Esophagus muscularis mucosa (tissue), 3 donors: ENCODE results near the gene ISG20.

Experiments
- POLR2A ChIP-seq: fragments of 450-650 bp; IDR thresholded peaks from one replicate; pipeline ENCODE4 v1.6.1; 2017; ENCODE audit warnings: antibody characterized with exemption, moderate library complexity, mild to moderate bottlenecking, low read depth
- POLR2AphosphoS5 ChIP-seq, 2 donors: sonication (generic); formaldehyde crosslinking; IDR thresholded peaks; one replicate each; pipeline ENCODE4 v1.6.1; 2017; ENCODE audit warnings: antibody characterized with exemption in 2 of 2
- TF ChIP-seq, protein P1 (sequence below), 3 experiments: fragments of 200-600 bp in 2 of 3; fragments of 450-650 bp in 1 of 3; sonication (generic) in 2 of 3; IDR thresholded peaks; one replicate each; pipeline ENCODE4 v1.5.1; 2017 to 2019; ENCODE audit warnings: antibody characterized with exemption in 3 of 3, mild to moderate bottlenecking in 2 of 3, moderate library complexity in 1 of 3

DNA sequence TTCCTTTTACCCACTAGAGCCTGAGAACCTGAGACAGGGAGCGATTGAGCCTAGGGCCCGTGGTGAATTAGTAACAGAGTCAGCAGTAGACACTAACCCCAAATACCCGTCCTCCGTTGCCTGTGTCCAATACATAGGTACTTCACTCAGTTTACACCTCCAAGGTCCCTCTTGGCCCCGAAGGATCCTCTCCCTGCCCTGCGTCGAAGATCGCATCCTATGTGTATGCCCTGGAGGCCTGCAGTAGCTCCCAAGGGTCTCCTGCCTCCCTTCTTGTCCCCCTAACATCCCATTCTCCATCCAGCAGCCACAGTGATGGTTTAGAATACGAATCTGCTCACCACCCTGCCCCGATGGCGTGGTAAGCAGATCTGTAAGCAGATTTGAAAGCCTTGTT, 67.0 kb downstream of the ISG20 start:
- TF ChIP-seq, protein P1, sequence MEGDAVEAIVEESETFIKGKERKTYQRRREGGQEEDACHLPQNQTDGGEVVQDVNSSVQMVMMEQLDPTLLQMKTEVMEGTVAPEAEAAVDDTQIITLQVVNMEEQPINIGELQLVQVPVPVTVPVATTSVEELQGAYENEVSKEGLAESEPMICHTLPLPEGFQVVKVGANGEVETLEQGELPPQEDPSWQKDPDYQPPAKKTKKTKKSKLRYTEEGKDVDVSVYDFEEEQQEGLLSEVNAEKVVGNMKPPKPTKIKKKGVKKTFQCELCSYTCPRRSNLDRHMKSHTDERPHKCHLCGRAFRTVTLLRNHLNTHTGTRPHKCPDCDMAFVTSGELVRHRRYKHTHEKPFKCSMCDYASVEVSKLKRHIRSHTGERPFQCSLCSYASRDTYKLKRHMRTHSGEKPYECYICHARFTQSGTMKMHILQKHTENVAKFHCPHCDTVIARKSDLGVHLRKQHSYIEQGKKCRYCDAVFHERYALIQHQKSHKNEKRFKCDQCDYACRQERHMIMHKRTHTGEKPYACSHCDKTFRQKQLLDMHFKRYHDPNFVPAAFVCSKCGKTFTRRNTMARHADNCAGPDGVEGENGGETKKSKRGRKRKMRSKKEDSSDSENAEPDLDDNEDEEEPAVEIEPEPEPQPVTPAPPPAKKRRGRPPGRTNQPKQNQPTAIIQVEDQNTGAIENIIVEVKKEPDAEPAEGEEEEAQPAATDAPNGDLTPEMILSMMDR (IDR thresholded peaks at IDR 0.05), result no peak
- TF ChIP-seq POLR2A (no peak), POLR2AphosphoS5 (IDR thresholded peaks at IDR 0.05) (no peak)
